HCT116 (cell line): Measurements from ENCODE around the gene ASPN. TPM values are rescaled to one million over a fixed set of nuclear protein-coding genes. Genes with fewer than 3 reads are reported as not detected.

ENCODE experiments used
- ATAC-seq: fragments of 200-7000 bp; cut with Tn5 transposase; 2 replicates; pipeline ENCODE4 v1.9.1; 2020; ENCODE audit warnings: mild to moderate bottlenecking, moderate library complexity
- BruUV-seq: library from RNA; stranded (reverse); fragments of 400-500 nt; replicated peaks from 2 replicates; lab custom pipeline; 2021; lab: Mats Ljungman, UMichigan
- CTCF ChIA-PET: fragments of 300-600 bp; sonication (Branson Sonifier 250); formaldehyde crosslinking; loops from one replicate; lab custom pipeline; 2021; ENCODE audit warnings: antibody characterized with exemption; lab: Charles Lee
- POLR2A ChIA-PET: fragments of 300-600, 350-600 bp; sonication (Branson Sonifier 250); formaldehyde crosslinking; loops from one replicate; lab custom pipeline; 2021; ENCODE audit warnings: antibody characterized with exemption; lab: Charles Lee
- RAD21 ChIA-PET, 2 experiments: fragments of 300-600 bp; sonication (Branson Sonifier 250); formaldehyde crosslinking; loops; one replicate each; lab custom pipeline; 2023; ENCODE audit warnings: low total read pairs in 2 of 2; ENCODE audit not compliant: uncharacterized antibody in 2 of 2, unreplicated experiment in 2 of 2, low non-redundant PET in 1 of 2; lab: Charles Lee
- DNase-seq: peaks from one replicate; pipeline ENCODE4 v3.0.0-alpha.2; 2010; ENCODE audit warnings: low read depth, low spot score
- H2AFZ ChIP-seq: fragments of 200-600 bp; shearing (Covaris generic), sonication (generic); 2 replicates; pipeline ENCODE4 v1.6.1; 2017; ENCODE audit warnings: low read depth, mixed run types, mixed read lengths, antibody characterized with exemption, low read length; ENCODE audit not compliant: poor library complexity, severe bottlenecking
- H3K27ac ChIP-seq: 2 replicates; pipeline ENCODE4 v1.5.1; 2012; ENCODE audit warnings: low read depth, low read length
- H3K27me3 ChIP-seq: fragments of 200-600 bp; sonication (generic); 2 replicates; pipeline ENCODE4 v1.6.1; 2016; ENCODE audit warnings: mixed run types, low read length, mixed read lengths; ENCODE audit not compliant: insufficient read depth
- H3K36me3 ChIP-seq, 2 experiments: fragments of 200-500 bp in 1 of 2; fragments of 200-600 bp in 1 of 2; sonication (Bioruptor generic) in 1 of 2; sonication (generic) in 1 of 2; 2 replicates each; pipeline versions ENCODE4 v1.5.1 to v1.6.1; 2014 to 2016; ENCODE audit warnings: low read length in 2 of 2, inconsistent platforms in 1 of 2, mixed read lengths in 1 of 2, mixed run types in 1 of 2; ENCODE audit not compliant: insufficient read depth in 2 of 2, control insufficient read depth in 1 of 2
- H3K4me1 ChIP-seq, 2 experiments: fragments of 200-600 bp in 1 of 2; sonication (generic) in 1 of 2; 2 replicates each; pipeline versions ENCODE4 v1.5.1 to v1.6.1; 2012 to 2017; ENCODE audit warnings: low read length in 2 of 2, inconsistent platforms in 1 of 2, mild to moderate bottlenecking in 1 of 2, mixed read lengths in 1 of 2, mixed run types in 1 of 2, moderate library complexity in 1 of 2; ENCODE audit not compliant: insufficient read depth in 2 of 2, control insufficient read depth in 1 of 2
- H3K4me2 ChIP-seq: fragments of 200-600 bp; sonication (generic); 2 replicates; pipeline ENCODE4 v1.6.1; 2017; ENCODE audit warnings: mixed run types, low read length, mixed read lengths
- H3K4me3 ChIP-seq, 2 experiments: fragments of 200-600 bp in 1 of 2; sonication (generic) in 1 of 2; replicated peaks in 1 of 2; 2 replicates each; pipeline ENCODE4 v1.5.1; 2011 to 2016; ENCODE audit warnings: low read length in 2 of 2, control low read depth in 1 of 2, low read depth in 1 of 2, mild to moderate bottlenecking in 1 of 2, mixed read lengths in 1 of 2, mixed run types in 1 of 2
- H3K79me2 ChIP-seq: fragments of 200-600 bp; sonication (generic); 2 replicates; pipeline ENCODE4 v1.6.1; 2017; ENCODE audit warnings: mild to moderate bottlenecking, mixed run types, low read length, moderate library complexity, mixed read lengths; ENCODE audit not compliant: insufficient read depth
- H3K9ac ChIP-seq: fragments of 200-600 bp; sonication (generic); 2 replicates; pipeline ENCODE4 v1.6.1; 2016; ENCODE audit warnings: low read length, mixed read lengths
- H3K9me2 ChIP-seq: fragments of 200-600 bp; sonication (generic), shearing (Covaris generic); 2 replicates; pipeline ENCODE4 v1.6.1; 2017; ENCODE audit warnings: mixed run types, mild to moderate bottlenecking, moderate library complexity; ENCODE audit not compliant: insufficient read depth
- H3K9me3 ChIP-seq, 2 experiments: fragments of 200-500 bp in 1 of 2; fragments of 200-600 bp in 1 of 2; sonication (Bioruptor generic) in 1 of 2; sonication (generic) in 1 of 2; 2 replicates each; pipeline ENCODE4 v1.6.1; 2014 to 2017; ENCODE audit warnings: low read length in 2 of 2, mixed read lengths in 2 of 2, inconsistent platforms in 1 of 2, low read depth in 1 of 2, mild to moderate bottlenecking in 1 of 2, mixed run types in 1 of 2, moderate library complexity in 1 of 2; ENCODE audit not compliant: control insufficient read depth in 1 of 2, insufficient read depth in 1 of 2
- H4K20me1 ChIP-seq: fragments of 200-600 bp; sonication (generic), shearing (Covaris generic); 2 replicates; pipeline ENCODE4 v1.6.1; 2017; ENCODE audit warnings: mixed run types, mild to moderate bottlenecking, moderate library complexity; ENCODE audit not compliant: insufficient read depth
- CBX3 ChIP-seq: IDR thresholded peaks from 2 replicates; pipeline ENCODE4 v1.6.1; 2012; ENCODE audit warnings: low read depth
- CEBPB ChIP-seq: IDR thresholded peaks from 2 replicates; pipeline ENCODE4 v1.6.1; 2012; ENCODE audit warnings: low read depth
- CTCF ChIP-seq, 3 experiments: fragments of 200-600 bp in 1 of 3; sonication (generic) in 1 of 3; IDR thresholded peaks in 2 of 3; conservative IDR thresholded peaks in 1 of 3; 2 replicates each; pipeline ENCODE4 v1.5.1; 2012 to 2017; ENCODE audit warnings: low read depth in 2 of 3, low read length in 2 of 3, antibody characterized with exemption in 1 of 3, borderline replicate concordance in 1 of 3, control low read depth in 1 of 3, mild to moderate bottlenecking in 1 of 3, mixed read lengths in 1 of 3, mixed run types in 1 of 3, moderate library complexity in 1 of 3; ENCODE audit not compliant: insufficient read depth in 1 of 3
- MAX ChIP-seq: IDR thresholded peaks from 2 replicates; pipeline ENCODE4 v1.6.1; 2012
- REST ChIP-seq: IDR thresholded peaks from 2 replicates; pipeline ENCODE4 v1.6.1; 2012; ENCODE audit warnings: low read depth
- SIN3A ChIP-seq: IDR thresholded peaks from 2 replicates; pipeline ENCODE4 v1.6.1; 2012; ENCODE audit warnings: low read depth
- SP1 ChIP-seq: IDR thresholded peaks from 2 replicates; pipeline ENCODE4 v1.6.1; 2012; ENCODE audit warnings: low read depth
- TCF7L2 ChIP-seq: IDR thresholded peaks from 2 replicates; pipeline ENCODE4 v1.7.0; 2011; ENCODE audit warnings: borderline replicate concordance, inconsistent platforms; ENCODE audit not compliant: insufficient read depth, insufficient read length; ENCODE audit errors: extremely low read depth
- YY1 ChIP-seq: IDR thresholded peaks from 2 replicates; pipeline ENCODE4 v1.6.1; 2011; ENCODE audit warnings: low read length, low read depth, moderate library complexity, mild to moderate bottlenecking; ENCODE audit not compliant: insufficient replicate concordance; ENCODE audit errors: extremely low read depth
- ZBTB33 ChIP-seq: IDR thresholded peaks from 2 replicates; pipeline ENCODE4 v1.6.1; 2011; ENCODE audit warnings: mild to moderate bottlenecking, low read length, moderate library complexity; ENCODE audit not compliant: insufficient replicate concordance; ENCODE audit errors: extremely low read depth
- intact Hi-C: fragments of 100-400 bp; cut with micrococcal nuclease; formaldehyde crosslinking; loops from 2 replicates; pipeline ENCODE4 v1.10.0; 2022
- total RNA-seq: library from RNA; stranded (reverse); gene quantifications from one replicate; pipeline ENCODE4 v1.2.1, GENCODE V29; 2021; ENCODE audit not compliant: unreplicated experiment

Gene ASPN
- total RNA-seq, 1 experiment from 2014 or later = not detected

GRCh38 chr9:92522983-92523970 lies 41.0 kb upstream of the ASPN start:
- Histone ChIP-seq H3K9ac (no peak overlapping the region), H3K9me3 (no peaks in the 10 kb centered on the region), H3K4me2 (no peak overlapping the region), H3K27ac (no peak overlapping the region), H3K36me3 (no peaks in the 10 kb centered on the region), H3K79me2 (no peaks in the 10 kb centered on the region), H3K27me3 (no peaks in the 10 kb centered on the region), H3K4me1 (no peaks in the 10 kb centered on the region), H4K20me1 (no peaks in the 10 kb centered on the region), H3K9me2 (no peaks in the 10 kb centered on the region), H2AFZ (no peak overlapping the region), H3K4me3 (no peak overlapping the region)
- ATAC-seq (no peak), DNase-seq (no peak)
- no TSS peak for BruUV-seq
- RAD21 ChIA-PET = no interaction called here
- CTCF ChIA-PET = no interaction called here
- intact Hi-C loops = no loop called here
- no peak for TF ChIP-seq MAX
- TF ChIP-seq ZBTB33 = no peak
- no peak for TF ChIP-seq REST
- no peak for TF ChIP-seq YY1
- no peak for TF ChIP-seq TCF7L2
- TF ChIP-seq SP1 = no peak
- TF ChIP-seq CEBPB = no peak
- no peak for TF ChIP-seq CBX3
- no peak for TF ChIP-seq SIN3A
- no peak for TF ChIP-seq CTCF (IDR thresholded peaks at IDR 0.05 in 2 of 3, conservative IDR thresholded peaks at IDR 0.05 in 1 of 3; ENCODE audit: borderline replicate concordance in 1 of 3, insufficient read depth in 1 of 3, low read depth in 2 of 3, low read length in 2 of 3)
- POLR2A ChIA-PET = no interaction called here
